ENCODE measurements around the gene TPR.

GRCh38 chr1:186301448-186301847 lies 73.6 kb downstream of the TPR start:
- TF ChIP-seq POLR2A (IDR thresholded peaks at IDR 0.05) = no peak
- TF ChIP-seq CTCF (IDR thresholded peaks at IDR 0.05) = no peak
- no peak for TF ChIP-seq EP300 (IDR thresholded peaks at IDR 0.05)

Measured in ovary (tissue), 3 donors.